Measurements from ENCODE around the gene FBXL17.

The FBXL17 gene

GRCh38 chr5:107941036-107941435 is 440.9 kb downstream of the FBXL17 start:
- DNase-seq: no peak

- DNase-seq: no peak
Observed at GRCh38 chr5:107937651-107938355, 444.1 kb downstream of the FBXL17 start.

DNA sequence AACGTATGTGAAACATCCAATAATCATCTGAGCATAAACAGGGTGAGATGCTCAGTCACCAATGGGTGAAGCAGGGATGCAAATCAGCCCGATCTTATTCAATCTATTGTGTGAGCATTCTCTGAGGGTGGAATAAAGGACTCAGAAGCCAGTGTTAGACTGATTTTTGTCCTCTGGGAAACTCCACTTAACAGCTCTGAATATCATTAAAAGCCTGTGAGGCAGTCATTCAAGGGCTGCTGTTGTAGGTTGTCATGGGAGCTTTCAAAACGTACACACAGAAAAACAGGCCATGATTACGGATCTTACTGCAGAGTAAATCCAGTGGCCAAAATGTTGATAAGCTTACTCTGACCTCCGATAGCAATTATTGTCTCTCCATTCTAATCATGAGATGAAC is 444.7 kb downstream of the FBXL17 start:
- no peak for DNase-seq

DNA sequence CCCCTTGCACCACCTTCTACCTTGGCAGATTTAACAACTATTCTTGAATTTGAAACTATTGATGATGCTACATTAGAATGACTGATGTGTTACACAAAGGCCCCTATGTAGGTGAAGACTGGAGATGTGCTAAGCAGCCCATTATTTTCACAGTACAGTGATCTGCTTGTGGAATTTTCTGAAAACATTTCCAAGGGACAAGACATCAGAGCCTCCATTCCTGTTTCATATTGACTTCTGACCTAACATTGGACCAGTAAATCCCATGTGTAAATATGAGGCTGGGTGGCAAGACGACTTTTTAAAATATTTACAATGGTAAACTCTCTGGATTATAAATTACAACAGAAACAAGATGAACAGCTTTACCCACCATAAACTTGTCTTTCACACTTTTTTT is 445.4 kb downstream of the FBXL17 start:
- DNase-seq: no peak

- DNase-seq: no peak
Observed at GRCh38 chr5:107935645-107936044, 446.3 kb downstream of the FBXL17 start.

- no peak for DNase-seq
Observed at GRCh38 chr5:107933326-107933725, 448.6 kb downstream of the FBXL17 start.

DNA sequence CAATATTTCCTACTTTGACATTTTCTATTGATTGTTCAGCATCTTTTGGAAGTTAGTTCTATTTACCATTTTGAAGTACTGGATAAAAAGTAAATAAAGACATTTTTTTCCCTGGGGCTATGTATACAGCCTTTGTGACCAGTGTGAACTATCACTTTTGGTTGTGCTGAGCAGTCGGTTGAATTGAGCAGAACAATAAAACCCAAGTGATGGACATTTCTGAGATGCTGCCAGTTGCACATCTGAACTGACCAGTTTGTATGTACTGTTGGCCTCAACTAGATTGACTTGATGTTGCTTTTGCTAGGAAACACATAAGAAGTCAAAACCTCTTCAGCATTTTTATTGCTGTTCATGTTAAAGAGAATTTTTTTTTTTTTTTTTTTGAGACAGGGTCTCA is 451.0 kb downstream of the FBXL17 start:
- DNase-seq: no peak

GRCh38 chr5:107930092-107930491 is 451.8 kb downstream of the FBXL17 start:
- no peak for DNase-seq

GRCh38 chr5:107929080-107929479 is 452.8 kb downstream of the FBXL17 start:
- no peak for DNase-seq

DNA sequence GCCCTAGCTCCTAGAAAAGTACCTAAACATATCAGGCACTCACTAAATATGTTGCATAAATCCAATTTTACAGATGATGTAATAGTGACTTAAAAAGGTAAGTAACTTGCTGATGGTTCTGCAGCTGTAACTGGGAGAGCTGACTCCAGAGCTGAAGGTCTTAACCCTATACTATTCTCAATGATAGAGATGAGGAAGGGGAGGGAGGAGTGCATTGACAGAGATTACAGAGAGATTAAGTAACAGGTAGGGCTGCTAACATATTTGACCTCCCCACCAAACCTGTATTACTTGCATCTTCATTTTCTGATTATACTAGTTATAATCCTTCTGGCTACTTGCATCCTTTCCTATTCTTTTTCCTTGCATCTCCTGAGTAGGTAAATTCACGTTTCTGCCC is 455.8 kb downstream of the FBXL17 start:
- DNase-seq: no peak

DNA sequence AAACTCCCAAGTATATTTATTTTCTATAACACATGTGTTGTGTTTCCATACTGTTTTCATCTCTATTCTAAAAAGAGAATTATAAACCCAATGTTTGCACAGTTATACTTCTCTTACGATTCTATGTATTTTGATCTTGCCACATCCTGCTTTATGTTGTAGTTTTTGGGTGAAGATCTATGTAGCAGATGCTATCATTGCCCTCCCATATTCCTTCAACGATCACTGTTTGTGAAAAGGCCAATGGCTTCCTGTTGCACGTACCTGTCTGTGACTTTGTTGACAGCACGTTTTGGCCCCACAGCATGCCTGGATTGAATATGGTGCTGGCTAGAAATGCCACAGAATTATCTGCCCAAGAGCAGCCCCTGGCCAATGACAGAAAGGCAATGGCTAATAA is 456.7 kb downstream of the FBXL17 start:
- no peak for DNase-seq

DNA sequence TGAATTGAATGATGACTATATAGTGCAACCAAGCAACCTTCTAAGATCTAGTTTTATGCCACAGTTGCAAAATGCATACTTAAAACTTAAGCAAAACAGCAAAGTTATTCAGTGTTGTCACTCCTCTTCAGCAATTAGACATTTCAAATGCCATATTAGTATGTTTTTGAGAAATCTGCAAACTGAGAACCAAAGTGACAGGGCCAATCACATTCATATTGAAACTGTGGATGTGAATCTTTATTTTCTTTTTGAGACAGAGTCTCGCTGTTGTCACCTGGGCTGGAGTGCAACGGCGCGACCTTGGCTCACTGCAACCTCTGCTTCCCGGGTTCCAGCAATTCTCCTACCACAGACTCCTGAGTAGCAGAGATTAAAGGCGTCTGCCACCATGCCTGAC is 461.9 kb downstream of the FBXL17 start:
- DNase-seq: no peak

DNA sequence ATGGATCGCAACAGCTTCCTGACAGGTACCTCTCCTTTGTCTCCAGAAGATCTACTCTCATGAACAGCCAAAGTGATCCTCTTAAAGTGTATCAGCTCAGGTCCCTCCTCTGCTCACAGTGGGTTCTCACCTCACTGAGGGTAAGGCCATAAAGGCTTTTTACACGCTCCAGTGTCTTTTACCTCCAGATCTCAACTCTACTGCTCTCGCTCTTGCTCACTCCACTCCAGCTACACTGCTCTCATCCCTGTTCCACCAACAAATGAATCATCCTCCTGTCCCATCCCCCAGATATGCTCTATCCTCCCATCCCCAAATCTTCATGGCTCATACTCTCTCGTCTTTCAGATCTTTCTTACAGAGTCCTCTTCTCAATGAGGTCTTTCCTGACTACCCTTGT is 462.5 kb downstream of the FBXL17 start:
- DNase-seq: no peak

DNA sequence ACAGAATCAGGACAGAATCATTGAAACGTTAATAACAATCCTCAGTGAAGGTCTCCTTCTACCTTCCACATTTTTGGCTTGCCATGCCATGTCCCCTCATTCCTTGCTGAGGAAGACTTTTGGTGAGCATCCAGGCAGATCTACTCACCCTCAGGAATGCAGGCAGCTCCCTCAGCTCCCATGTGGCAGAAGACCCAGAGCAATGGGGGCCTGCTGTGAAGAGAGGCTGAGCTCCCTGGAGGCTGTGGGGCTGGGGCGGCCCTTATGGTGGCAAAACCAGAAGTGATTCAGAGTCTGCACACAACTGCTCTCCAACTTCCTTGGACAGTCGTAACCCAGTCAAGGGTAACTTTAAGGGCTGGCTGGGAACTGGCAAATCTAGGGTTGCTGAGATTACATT is 463.9 kb downstream of the FBXL17 start:
- no peak for DNase-seq

- DNase-seq: no peak
Observed at GRCh38 chr5:107916731-107917725, 464.9 kb downstream of the FBXL17 start.

DNA sequence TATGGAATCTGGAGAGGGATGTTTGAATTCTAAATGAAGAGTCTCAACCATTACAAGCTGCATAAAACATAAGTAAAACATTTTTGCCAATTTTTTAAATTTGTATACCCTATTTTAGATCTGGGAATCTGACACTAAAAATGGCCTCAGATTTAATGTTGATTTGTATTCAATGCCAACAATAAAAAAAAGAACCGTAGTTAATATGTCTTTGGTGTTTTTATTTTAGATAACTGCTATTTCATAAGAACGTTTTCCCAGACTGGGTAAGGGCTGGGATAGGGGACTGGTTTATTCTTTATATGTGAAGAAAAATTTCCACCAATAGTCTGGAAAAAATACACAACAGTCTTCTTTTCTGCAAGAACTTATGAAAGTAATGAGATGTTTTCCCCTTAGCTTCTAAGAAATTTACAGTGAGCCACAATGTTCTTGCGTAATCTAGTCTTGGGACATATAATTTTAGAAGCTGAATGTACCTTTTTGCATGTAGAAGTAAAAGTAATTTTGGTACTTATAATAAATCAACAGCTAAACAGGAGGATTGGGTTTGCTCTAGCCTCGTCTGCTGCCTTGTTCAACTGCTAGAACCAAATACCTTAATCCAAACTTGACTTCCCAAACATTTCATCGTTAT is 466.6 kb downstream of the FBXL17 start:
- DNase-seq: no peak

DNA sequence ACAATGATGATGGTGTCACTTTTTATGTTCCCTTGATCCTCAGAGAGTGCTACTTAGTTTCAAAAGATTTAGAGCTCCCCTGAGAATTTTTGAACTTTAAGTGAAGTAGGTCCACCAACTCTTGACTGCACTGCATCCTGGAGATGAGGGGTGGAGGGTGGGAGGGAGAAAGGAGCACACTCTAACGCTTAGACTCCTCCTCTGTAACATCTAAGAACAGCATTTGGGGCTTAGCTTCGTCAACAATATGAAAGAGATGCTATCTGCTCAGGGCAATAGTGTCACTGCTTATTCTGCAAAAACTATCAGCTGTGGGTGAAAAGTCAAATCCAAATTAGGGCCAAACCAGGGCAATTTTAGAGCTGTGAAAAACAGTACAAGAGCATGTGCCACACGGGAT is 468.4 kb downstream of the FBXL17 start:
- no peak for DNase-seq

GRCh38 chr5:107900721-107901120 is 481.2 kb downstream of the FBXL17 start:
- no peak for DNase-seq

DNA sequence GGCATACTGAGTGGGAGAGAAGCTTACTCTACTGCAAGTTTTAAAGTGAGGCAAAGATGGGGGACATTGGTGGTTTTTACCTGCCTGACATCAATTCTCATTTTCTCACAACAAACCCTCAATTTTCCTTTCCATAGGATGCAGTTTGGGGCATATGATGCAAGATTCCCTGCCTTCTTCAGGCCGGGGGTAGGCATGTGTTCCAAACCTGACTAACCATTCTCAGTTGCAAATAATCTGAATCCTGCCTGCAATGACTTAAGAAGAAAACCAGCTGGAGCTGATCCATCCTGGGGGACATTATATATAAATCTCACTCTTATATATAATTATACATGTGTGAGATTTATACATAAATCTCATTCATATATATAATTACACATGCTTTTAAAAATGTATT is 487.5 kb downstream of the FBXL17 start:
- no peak for DNase-seq

- no peak for DNase-seq
Observed at GRCh38 chr5:107893642-107894041, 488.3 kb downstream of the FBXL17 start.

GRCh38 chr5:107889387-107889786 is 492.5 kb downstream of the FBXL17 start:
- no peak for DNase-seq

- no peak for DNase-seq
Observed at GRCh38 chr5:107888541-107888940, 493.4 kb downstream of the FBXL17 start.

GRCh38 chr5:107887166-107887943 is 494.5 kb downstream of the FBXL17 start:
- DNase-seq: peak; percentile 1
